Stomach smooth muscle (tissue), 2 donors: ENCODE data around the gene PSMC3IP.

Experiments
- H3K27ac ChIP-seq: one replicate; pipeline ENCODE4 v1.7.0; 2013; ENCODE audit warnings: mild to moderate bottlenecking, low read length, inconsistent platforms
- H3K27me3 ChIP-seq, 2 donors: one replicate each; pipeline ENCODE4 v1.7.0; 2013; ENCODE audit warnings: low read length in 2 of 2; ENCODE audit not compliant: insufficient read depth in 2 of 2, control insufficient read depth in 1 of 2
- H3K36me3 ChIP-seq, 2 donors: one replicate each; pipeline ENCODE4 v1.7.0; 2013; ENCODE audit warnings: low read length in 2 of 2; ENCODE audit not compliant: control insufficient read depth in 2 of 2, insufficient read depth in 2 of 2
- H3K4me1 ChIP-seq: one replicate; pipeline ENCODE4 v1.7.0; 2013; ENCODE audit warnings: low read length; ENCODE audit not compliant: control insufficient read depth, insufficient read depth
- H3K4me3 ChIP-seq, 2 donors: one replicate each; pipeline ENCODE4 v1.7.0; 2013; ENCODE audit warnings: low read length in 2 of 2
- H3K9ac ChIP-seq, 2 donors: one replicate each; pipeline ENCODE4 v1.7.0; 2013; ENCODE audit warnings: low read length in 2 of 2, mild to moderate bottlenecking in 1 of 2
- H3K9me3 ChIP-seq, 2 donors: one replicate each; pipeline ENCODE4 v1.7.0; 2013; ENCODE audit warnings: low read length in 2 of 2; ENCODE audit not compliant: control insufficient read depth in 2 of 2
- donor health status: healthy.
- donor health status: Pancreatic carcinoma.

Gene PSMC3IP

DNA sequence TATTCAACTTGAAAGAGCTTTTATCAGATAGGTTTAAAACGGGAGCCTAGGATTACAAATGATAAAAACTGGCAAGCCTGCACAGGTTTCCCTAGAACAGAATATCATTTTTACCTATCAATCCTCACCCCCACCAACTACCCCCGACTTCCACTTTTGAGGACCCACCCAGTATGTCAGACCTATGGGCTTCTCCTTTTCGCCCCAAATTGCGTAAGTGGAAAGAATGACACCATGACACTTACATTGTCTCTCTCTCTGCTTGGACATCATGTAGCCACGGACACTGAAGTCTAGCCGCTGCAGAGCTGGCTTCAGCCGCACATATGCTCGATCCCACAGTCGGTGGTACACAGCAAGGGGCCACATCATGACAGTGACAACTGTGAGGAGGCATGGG is 7.4 kb upstream of the PSMC3IP start:
- H3K9me3 ChIP-seq: no peaks in the 10 kb centered on the region
- no peak overlapping the region for H3K9ac ChIP-seq
- no peak overlapping the region for H3K4me3 ChIP-seq
- peaks cover 7% of the 10 kb centered on the region for H3K4me1 ChIP-seq
- peaks cover 57 to 63% of the 10 kb centered on the region in 2 donors for H3K36me3 ChIP-seq
- H3K27ac ChIP-seq: no peak overlapping the region
- no peaks in the 10 kb centered on the region for H3K27me3 ChIP-seq

DNA sequence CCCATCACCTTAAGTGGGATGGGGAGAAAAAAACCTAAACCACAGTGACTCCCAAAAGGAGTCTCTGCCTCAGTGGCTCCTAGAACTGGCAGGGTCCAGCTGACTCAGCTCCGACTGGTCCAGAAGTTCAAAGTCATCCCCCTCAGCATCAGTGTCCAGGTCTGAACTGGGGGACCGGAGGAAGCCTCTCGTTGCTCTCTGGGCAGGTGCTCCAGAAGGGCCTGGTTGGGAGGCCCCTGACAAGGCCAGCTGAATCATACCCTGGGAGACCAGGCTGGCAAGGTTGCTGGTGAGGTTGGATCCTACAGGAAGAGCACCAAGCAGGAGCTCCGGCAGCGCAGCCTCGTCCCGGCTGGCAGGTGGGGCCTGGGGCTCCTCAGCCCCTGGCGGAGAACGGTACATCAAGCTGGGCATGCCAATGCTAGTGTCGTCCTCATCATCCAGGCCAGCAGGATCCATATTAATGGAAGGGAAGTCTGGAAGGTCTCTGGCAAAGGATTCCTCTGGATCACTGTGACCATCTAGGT is 4.3 kb upstream of the PSMC3IP start:
- Histone ChIP-seq H3K27me3 (no peaks in the 10 kb centered on the region), H3K9ac (no peak overlapping the region), H3K36me3 (peaks cover 60% of the 10 kb centered on the region in 2 donors), H3K9me3 (no peaks in the 10 kb centered on the region), H3K27ac (no peak overlapping the region), H3K4me1 (peaks cover 21% of the 10 kb centered on the region), H3K4me3 (no peak overlapping the region)

DNA sequence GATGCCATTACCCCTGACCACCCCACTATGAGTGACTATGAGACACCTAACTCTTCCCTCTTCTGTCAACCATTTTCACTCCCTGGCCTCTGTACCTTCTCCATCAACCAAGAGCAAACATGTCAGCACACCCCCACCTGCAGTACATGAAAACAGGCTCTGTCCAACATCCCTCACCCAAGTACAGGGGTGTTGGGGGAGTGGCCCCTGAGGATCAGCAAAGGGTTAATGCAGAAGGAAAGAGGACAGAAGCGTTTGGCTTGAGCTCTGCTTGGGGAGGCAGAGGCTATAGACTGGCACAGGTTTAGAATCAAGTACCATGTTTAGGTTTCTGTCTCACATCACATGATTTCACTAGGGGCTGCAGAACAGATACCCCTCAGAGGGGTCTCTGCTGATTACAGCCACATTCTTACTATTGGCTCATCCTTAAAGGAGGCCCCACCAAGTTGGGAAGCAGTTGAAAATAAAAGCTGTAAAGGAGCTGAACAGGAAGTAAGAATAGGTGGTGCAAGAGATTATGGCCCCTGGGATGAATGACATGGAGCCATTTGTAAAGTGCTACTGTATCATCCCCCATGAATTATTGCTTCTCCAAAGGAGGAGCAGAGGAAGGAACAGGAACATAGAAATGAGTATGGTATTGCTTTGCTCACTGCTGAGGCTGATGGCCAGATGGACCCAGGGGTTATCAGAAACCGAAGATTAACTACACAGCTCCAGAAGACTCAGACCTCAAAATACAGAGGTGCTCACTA is 2.4 kb upstream of the PSMC3IP start:
- Histone ChIP-seq H3K9me3 (no peaks in the 10 kb centered on the region), H3K36me3 (peaks cover 45% of the 10 kb centered on the region in 2 donors), H3K27ac (no peak overlapping the region), H3K4me3 (no peak overlapping the region), H3K9ac (no peak overlapping the region), H3K27me3 (no peaks in the 10 kb centered on the region), H3K4me1 (peaks cover 17% of the 10 kb centered on the region)

DNA sequence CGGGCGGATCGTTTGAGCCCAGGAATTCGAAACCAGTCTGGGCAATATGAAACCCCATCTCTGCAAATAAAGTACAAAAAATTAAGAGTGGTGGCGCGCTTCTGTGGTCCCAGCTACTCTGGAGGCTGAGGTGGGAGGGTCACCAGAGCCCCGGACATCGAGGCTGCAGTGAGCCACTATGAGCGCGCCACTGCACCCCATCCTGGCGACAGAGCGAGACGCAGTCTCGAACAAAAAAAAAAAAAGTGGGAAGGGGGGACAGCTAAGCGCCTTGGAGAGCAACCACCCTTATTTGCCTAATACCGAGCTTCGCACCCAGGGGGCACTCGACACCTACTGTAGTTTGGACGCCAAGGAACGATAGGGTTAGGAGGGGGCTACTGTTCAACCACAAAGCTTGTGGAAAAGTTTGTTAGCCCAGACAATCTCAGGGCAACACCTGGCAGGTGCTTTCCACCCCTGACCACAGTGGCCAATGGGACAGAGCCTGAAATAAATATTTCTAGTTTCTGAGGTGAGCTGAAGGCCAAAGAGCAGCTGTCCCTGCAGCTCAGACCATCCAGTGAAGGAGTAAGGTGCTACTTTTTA is 847 bp upstream of the PSMC3IP start:
- peaks cover 16% of the 10 kb centered on the region for H3K4me1 ChIP-seq
- H3K36me3 ChIP-seq: peaks cover 41 to 42% of the 10 kb centered on the region in 2 donors
- peak overlapping the region; percentile 97 to 98 for H3K4me3 ChIP-seq
- H3K27ac ChIP-seq: peak overlapping the region; percentile 86
- H3K9me3 ChIP-seq: no peaks in the 10 kb centered on the region
- H3K9ac ChIP-seq: peak overlapping the region; percentile 96 to 97
- no peaks in the 10 kb centered on the region for H3K27me3 ChIP-seq

DNA sequence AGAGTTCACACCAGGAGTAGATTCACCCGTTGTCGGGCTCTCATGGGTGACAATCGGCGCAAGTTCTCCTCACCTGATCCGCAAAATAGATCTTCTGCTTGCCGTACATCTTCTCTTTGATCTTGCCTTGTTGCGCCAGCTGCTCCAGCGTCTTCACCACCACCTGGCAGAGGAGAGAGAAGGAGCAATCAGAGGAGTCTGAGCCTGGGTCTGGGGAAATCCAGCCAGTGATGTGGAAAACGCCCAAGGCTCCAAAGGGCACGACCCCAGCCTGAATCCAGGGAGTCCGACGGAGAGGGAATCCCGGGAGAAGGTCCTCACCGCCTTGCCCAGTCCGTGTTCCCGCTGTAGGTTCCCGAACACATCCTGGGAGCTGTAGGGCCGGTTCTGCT is 393 bp downstream of the PSMC3IP start:
- peaks cover 39 to 40% of the 10 kb centered on the region in 2 donors for H3K36me3 ChIP-seq
- no peaks in the 10 kb centered on the region for H3K9me3 ChIP-seq
- peaks cover 16% of the 10 kb centered on the region for H3K4me1 ChIP-seq

DNA sequence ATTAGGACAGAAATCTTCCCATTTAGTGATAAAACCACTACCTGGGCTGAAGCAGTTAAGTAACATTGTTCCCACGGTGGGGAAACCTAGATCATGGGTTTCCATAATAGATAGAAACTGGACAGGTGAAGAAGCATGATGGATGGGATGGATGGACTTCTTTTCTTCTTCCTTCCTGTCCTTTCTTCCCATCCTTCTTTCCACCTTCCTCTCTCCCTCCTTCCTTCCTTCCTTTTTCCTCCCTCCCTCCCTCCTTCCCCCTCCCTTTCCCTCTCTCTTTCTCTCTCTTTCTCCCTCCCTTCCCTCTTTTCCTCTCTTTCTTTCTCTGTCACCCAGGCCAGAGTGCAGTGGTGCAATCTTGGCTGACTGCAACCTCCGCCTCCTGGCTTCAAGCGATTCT is 3.1 kb downstream of the PSMC3IP start:
- H3K9me3 ChIP-seq: no peaks in the 10 kb centered on the region

More for the DNA sequence above, 393 bp downstream of the PSMC3IP start:
- peak overlapping the region; percentile 86 for H3K27ac ChIP-seq
- H3K4me3 ChIP-seq: peak overlapping the region; percentile 97 to 98
- H3K27me3 ChIP-seq: no peaks in the 10 kb centered on the region
- peak overlapping the region; percentile 71 to 97 for H3K9ac ChIP-seq

DNA sequence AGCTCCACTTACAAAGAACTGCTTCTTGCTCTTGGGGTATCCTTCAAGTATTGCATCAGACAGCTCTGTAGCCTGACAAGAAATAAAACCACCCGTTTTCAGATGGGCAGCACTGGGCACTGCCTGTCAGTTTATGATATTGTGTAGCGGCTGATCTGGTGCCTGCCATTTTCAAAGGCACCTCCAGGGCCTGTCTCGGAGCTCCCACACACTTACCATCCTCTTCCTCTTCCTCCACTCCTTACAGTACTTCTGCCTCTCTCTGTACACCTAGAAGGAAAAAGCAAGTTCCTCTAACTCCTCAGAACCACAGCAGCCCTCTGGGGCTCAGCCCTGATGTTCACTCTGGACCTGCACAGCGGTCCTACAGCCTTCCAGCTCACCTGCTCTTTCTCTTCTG is 4.4 kb downstream of the PSMC3IP start:
- Histone ChIP-seq H3K9me3 (no peaks in the 10 kb centered on the region), H3K4me1 (peaks cover 14% of the 10 kb centered on the region), H3K27me3 (no peaks in the 10 kb centered on the region), H3K36me3 (peaks cover 42 to 44% of the 10 kb centered on the region in 2 donors), H3K27ac (no peak overlapping the region), H3K4me3 (no peak overlapping the region), H3K9ac (no peak overlapping the region)

More for the DNA sequence above, 3.1 kb downstream of the PSMC3IP start:
- Histone ChIP-seq H3K4me1 (peaks cover 16% of the 10 kb centered on the region), H3K9ac (no peak overlapping the region), H3K36me3 (peaks cover 34 to 37% of the 10 kb centered on the region in 2 donors), H3K4me3 (no peak overlapping the region), H3K27ac (no peak overlapping the region), H3K27me3 (no peaks in the 10 kb centered on the region)

DNA sequence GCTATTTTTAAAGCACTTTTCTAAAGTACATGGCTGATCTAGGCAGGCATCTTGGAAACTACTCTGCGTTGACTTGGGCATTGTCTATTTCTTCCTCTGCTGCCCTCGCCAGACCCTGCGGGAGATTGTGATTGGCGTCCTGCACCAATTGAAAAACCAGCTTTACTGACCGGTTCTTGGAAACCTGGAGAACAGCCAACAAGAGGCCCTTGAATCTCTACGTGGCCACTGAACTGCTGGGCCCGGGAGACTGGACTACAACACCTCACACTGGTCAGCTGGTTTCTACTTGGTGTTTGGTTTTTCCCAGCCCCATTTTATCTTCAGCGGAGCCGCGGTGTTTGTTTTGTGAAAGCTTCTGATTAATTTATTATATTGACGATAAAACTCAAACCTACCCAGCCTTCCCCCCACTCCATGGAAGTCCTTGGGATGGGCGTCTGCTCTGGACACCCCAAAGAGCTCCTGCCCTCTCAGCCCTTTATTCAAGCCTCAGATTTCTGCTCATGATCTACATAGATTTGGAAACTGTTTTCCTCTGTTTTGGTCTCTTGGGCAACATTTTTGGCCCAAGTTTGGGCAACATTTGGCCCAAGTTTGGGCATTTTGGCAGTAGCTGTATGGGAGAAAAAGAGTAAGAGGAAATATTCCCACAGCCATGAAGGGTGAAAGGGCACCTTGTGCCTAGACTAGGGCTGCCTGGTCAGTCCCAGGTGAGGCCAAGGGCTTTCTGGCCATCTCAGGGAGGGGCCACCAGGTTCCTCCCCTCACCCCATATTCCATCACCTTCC is 5.9 kb downstream of the PSMC3IP start:
- H3K4me1 ChIP-seq: peaks cover 15% of the 10 kb centered on the region
- H3K4me3 ChIP-seq: no peak overlapping the region
- H3K9me3 ChIP-seq: no peaks in the 10 kb centered on the region
- no peak overlapping the region for H3K9ac ChIP-seq
- H3K27me3 ChIP-seq: no peaks in the 10 kb centered on the region
- peaks cover 42 to 44% of the 10 kb centered on the region in 2 donors for H3K36me3 ChIP-seq
- no peak overlapping the region for H3K27ac ChIP-seq

DNA sequence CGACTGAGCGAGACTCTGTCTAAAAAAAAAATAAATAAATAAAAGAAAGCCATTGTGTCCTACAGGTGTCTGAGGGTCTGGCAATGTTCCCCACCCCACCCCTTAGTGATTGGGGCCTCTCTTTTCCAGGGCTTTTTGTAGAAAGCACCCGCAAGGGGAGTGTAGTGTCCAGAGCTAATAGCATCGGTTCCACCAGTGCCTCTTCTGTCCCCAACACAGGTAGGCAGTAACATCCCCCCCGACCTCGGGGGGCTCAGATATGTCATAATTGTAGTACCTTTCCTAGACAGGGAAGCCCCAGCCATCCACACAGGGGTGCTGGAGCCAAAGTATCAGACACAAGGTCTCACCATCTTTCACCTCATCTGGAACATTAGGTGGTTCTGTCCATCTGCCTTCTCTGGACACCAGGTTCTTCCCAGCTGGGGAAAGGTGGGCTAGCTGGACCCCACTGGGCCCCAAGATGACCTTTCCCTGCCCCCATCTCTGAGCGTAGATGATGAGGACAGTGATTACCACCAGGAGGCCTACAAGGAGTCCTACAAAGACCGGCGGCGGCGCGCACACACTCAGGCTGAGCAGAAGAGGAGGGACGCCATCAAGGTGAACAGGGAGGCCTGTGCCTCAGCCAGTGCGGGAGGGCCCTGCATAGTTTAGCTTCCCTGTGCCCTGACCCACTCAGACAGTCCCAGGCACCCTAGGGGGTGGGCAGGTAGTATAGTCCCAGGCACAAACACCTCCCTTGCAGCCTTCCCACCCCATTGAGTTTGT is 9.0 kb downstream of the PSMC3IP start:
- H3K27ac ChIP-seq: no peak overlapping the region
- H3K4me1 ChIP-seq: peaks cover 32% of the 10 kb centered on the region
- no peak overlapping the region for H3K9ac ChIP-seq

More for the DNA sequence above, 9.0 kb downstream of the PSMC3IP start:
- H3K4me3 ChIP-seq: no peak overlapping the region
- H3K9me3 ChIP-seq: no peaks in the 10 kb centered on the region
- H3K27me3 ChIP-seq: no peaks in the 10 kb centered on the region
- H3K36me3 ChIP-seq: peaks cover 47 to 58% of the 10 kb centered on the region in 2 donors
